NCI-H82 (cell line): ENCODE data around the gene KIRREL3.

ENCODE experiments used
- DNase-seq: peaks from one replicate; lab custom pipeline; 2025; lab: John Stamatoyannopoulos, UW

The KIRREL3 gene

DNA sequence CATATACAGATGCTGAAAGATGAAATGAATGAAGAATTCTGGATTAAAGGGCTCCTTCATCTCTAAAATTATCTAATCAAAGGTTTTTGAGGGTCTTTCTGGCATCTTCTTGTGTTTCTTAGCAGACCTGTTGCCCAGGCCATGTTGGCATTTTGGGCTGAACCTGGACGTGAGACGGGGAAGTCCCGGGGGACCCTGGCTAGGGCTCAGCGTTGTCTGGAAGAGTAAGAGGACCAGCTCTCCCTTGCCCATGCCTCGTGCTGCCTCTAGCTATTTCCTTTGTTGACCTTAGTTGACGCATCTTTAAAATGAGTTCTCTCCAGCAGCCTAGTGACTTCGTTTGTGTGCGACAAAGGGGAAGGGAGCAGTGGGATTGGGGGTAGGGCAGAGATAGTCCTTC lies 492.9 kb downstream of the KIRREL3 start:
- no peak for DNase-seq

DNA sequence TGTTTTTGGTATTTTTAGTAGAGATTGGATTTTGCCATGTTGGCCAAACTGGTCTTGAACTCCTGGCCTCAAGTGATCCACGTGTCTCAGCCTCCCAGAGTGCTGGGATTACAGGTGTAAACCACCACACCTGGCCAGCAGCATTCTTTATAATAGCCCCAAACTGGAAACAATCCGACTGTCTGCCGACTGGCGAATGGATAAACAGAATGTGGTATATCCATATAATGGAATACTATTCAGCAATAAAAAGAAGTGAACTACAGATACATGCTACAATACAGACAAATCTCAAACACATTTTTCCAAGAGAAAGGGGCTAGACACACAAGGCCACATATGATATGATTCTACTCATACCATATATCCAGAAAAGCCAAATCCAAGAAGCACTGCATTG lies 493.8 kb downstream of the KIRREL3 start:
- no peak for DNase-seq

DNA sequence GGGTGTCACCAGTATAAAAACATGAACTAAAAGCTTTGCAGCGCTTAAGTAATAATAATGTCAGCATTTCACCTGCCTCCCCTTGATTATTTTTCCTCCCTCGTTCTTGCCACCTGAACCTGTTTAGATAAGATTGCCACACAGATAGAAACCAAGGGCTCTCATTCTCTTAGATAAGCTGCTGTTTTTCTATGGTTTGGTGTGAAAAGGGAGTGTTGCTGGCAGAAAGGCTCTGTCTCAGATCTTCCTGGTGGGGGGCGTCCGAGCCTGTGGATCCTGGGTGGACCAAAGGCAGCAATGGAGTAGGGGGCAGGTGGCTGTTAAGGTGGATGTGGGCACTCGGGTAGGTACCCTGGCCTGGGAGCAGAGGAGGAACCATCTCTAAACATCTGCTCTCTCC lies 497.6 kb downstream of the KIRREL3 start:
- DNase-seq, result no peak

DNA sequence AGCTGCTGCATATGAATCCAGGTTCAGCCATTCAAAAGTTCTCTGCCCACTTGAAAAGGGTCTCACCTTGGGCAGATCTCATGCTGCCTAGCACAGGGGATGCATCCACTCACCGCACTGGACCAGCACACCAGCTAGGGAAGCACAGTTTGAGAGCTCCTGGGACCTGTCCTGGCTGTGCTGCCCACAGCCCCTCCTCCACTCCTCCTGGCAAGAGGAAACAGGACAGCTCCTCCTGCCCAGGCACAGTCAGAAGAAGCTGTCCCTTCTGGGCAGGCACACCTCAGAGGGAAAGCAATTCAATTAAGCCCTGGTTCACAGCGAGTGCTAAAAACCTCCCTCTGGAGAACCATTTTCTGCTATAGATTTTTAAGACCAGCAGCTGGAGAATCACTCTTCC lies 498.4 kb downstream of the KIRREL3 start:
- DNase-seq, result no peak

DNA sequence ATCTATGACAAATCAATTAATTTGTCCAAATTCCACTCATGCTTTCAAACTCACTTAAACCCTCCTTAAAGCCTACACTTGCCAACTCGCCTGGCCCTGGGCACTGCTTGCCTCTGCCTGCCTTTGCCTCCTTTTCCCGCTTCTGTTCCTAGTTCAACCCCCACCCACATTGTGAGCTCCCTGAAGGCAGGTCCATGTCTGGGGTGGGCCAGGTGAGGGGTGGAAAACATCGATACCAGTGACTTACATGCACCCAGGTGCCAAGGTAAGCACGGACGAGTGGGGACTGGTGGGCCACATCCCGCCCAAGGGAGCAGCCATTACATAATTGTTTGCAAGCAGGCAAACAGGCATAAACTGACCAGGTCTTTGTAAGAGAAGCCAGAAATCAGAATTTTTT lies 498.9 kb downstream of the KIRREL3 start:
- no peak for DNase-seq

DNA sequence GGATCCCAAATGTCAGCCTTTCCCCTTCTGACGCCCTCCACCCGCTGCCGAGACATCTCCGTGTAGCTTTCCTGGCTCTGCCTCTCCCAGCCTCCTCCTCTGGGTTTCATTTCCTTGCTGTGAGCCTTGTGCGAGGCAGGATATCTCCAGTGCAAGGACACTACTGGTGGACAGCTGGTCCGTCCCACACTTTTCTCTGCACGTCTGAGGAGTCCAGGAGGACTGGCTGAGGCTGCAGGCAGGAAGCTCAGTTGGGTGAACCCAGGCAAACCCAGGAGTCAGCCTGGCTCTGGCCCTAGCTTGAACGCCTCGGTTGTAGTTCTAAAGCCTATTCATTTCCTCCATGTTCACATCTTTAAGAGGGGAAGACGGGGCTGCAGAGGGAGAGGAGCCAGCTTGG lies 499.6 kb downstream of the KIRREL3 start:
- DNase-seq, result no peak

DNA sequence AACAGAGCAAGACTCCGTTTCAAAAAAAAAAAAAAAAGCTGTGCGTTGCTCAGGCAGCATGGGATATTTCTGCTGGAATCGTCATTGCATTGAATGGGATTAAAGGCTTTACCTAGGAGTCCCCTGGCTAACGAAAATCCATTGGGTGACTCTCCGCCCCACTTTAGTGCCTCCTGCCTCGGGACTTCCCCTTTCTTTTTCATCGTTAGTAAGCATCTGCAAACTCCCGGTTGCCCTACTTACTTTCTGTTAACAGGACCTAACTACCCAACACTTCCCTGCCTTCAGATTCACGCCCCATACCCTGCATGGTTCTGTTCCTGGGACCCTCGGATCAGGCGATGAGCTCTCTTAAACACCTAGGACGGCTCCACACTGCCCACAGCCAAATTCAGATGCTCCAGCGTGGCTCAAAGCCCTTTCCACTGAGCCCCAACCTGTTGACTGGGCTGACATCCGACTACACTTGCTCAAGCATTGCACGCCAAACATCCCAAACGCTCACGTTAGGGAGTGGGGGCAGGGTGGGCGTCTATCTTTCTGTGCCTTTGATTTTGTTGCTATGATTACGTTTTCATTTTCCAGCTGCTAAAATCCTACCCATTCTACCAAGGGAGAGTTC lies 501.3 kb downstream of the KIRREL3 start:
- peak; percentile 68 for DNase-seq

DNA sequence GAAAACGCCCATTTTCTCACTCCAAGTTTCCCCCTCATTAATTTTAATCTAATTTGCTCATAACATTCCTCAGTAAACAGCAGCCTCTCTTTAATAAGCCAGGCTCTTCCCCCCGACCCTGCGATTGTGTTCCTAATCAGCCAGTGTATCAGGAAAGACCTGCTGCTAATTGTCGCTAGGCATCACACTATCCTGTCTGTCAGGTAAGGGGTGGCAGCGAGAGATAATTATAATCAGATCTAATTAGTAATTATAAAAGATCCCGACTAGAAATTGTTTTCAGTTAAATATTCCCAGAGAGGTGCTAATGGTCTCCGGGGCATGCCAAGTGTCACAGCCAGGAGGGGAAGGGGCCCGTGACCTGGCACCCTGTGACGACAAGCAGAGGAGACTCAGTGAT lies 502.3 kb downstream of the KIRREL3 start:
- DNase-seq, result no peak

DNA sequence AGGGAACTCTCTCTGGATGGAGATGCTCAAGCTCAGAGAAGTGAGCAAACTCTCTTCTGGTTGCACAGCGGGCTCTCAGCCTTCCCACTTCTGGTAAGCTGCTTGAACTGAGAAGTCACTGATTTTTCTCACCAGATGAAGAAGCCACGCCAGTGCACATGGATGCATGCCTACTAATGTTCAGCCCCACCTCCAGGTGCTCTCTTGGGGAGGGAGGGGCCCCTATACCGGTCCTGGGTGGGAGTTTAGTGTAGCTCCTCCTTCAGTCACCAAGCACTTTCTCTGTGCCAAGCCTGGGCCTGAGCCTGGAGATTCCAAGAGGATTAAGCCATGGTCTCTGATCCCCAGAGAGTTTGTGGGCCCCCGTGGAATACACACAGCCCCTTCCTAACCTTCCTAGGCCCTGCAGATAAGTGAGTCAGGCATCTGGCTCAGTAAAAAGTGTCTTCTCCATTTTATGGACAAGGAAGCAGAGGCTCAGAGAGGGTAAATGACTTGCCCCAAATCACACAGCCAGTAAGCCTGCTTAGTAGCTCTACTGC lies 502.9 kb downstream of the KIRREL3 start:
- peak; percentile 75 for DNase-seq

DNA sequence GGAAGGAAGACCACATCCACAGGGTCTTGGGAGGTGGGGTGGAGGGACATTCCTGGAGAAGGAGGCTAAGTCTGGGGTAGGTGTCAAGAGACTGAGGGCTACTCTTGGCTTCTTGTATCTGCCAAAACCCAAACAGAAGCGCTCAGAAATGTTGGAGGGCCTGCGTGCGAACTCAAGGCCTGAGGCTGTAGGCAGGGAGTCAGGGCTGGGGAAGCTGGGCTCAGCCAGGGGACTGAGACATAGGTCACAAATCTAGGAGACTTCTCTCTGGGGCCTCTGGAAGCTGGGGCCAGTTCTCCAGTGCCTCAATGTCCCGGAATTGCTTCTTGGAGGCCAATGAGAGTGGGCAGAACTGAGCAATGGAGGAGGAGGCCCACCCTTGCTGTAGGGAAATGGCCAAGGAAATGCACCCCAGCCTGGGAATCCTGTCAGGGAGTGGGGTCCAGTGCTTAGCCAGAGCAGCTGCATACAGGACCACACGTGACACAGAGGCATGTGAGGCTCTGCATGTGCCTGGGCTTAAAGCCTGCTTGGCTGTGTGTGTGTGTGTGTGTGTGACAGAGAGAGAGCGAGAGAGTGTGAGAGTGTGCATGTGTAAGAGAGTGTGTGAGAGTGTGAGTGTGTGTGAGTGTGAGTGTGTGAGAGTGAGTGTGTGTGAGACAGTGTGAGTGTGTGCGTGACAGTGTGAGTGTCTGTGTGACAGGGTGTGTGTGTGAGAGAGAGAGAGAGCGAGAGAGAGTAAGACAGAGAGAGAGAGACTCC lies 503.8 kb downstream of the KIRREL3 start:
- peak; percentile 20 for DNase-seq

DNA sequence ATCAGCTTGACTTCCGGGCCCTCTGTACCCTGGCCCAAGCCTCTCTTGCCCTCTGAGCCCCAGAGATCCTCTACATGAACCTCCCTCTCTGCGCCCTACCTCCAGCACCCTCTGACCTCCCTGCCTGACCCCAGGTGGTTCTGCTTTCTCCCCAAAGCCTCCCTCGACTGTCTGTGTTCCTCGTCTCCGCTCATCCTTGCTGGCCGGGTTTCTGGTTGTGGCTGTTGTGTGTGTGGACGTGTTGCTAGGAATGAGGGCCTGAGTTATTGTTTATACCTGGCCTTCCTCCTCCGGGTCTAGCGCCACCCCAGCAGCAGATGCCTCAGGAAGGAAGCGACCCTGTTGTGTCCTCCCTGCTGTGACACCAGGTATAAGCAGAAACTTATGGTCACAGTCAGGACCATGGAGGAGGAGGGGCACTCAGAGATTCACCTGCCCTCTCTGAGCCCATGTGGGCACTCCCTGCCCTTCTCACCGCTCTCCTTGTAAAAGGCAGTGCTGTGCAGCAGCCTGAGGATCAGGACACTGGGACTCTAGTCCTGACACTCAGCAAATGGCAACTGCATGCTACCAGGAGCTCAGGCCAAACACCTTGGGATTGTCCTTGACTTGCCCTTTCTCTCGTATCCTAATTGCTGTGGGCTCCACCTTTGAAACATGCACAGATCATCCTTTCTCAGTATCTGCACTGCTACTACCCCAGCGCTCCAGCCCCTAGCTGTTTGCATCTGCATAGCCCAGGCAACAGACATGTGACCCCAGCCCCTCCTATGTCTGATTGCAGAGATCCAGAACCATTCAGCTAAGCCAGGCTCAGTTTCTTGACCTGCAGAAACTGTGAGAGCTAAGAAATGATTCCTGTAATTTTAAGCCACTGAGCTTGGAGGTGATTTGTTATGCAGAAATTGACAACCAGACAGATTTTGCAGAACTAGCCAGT lies 505.0 kb downstream of the KIRREL3 start:
- DNase-seq, result no peak

DNA sequence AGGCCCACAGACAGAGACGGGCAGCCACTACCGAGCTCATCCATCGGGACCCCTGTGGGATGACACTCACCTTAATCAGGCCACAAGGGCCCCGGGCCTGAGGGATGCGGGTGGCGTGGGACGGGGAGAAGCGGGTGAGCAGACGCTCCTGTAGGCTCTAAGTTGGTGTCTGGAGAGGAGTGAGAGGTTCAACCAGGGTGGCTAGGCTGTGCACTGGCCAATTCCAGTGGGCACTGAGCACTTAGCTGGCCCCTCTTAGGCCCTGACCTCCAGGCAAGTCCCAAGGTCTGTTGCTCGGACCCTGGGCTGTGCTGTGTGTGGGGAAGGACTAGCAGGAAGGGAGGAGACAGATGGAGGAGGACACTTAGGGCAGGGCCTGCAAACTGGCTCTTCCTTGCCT lies 505.7 kb downstream of the KIRREL3 start:
- no peak for DNase-seq

DNA sequence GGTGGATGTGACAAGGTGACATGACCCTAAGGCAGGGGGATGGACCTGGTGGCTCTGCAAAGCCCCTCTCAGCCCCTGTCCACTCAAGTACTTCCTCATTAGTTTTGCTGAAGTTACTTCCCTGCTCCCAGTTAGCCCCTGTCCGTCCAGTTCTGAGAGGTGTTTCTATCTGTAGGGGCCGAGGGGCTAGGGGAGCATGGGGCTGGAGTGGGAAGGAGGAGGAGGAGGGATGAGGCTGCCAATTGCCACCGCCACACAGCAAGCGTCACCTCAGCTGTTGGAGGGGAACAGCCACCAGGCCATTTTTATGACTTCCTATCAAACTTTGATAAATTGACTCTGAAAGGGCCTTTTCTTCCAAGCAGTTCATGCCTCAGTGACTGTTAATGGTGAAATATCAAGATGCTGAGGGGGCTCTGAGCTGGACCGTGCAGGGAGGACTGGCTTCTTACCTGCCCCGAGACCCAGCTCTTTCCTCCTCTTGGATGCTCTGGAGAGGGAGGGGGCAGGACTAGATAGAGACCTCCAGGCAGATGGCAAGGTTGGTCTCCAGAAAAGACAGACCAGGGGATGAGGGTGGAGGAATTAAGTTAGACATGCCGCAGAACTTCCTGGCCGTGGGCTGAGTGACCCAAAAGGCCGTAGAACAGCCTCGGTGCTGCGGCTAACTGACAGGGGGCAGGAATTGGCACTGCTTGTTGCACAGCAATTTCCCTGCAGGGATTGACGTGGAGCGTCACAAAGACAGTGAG lies 508.1 kb downstream of the KIRREL3 start:
- no peak for DNase-seq

DNA sequence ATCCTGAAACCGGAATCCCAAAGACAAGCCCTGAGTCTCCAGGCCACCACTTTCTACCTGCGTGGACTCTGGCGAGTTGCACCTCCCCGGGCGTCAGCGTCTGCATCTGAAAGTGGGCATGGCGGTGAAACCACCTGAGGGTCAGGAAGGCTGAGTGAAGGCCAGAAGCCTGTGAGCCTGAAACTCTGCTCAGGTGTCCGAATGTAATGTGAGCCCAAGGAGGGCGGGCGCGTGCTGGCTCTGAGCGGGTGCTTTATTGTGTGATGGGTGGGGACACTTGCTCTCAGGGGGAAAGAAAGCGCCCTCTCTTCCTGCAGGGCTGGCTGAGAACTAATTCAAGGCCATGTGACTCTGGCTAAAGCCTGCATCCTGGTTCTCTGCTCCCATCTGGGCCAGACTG lies 509.5 kb downstream of the KIRREL3 start:
- DNase-seq, result no peak

DNA sequence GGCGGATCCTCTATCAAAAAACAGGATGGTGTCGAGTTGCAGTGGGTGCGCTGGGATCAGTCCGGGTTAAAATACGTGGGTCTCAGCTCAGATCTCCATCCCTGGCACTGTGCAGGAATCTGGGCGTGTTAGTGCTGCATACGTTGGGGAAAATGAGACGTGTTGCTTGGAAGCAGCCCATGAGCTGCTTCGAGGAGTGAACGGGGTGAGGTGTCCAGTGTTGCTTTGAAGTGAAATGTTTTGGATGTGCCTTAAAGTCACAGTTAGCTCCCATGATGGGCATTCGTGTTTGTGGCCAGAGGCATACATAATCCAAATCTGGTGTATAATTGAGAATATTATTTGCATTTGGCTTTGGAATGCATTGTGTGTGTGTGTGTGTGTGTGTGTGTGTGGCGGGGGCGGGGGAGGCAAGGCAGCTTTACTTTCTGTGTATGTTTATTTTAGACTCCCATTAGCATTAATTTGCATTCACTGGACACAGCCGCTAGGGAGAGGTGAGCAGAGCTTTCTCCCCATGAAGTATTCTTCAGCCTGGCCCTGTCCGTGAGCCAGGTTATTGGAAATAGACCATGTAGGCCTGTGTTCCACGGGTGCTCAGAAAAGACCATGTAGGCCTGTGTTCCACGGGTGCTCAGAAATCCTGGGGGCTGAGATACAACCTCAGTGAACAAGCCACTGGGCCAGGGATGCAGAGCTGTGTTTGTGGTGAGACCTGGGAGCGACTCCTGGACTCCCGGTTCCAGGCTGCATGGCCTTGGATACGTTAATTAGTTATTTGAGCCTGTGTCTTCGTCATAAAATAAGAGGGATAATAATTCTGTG lies 510.5 kb downstream of the KIRREL3 start:
- DNase-seq, result no peak

DNA sequence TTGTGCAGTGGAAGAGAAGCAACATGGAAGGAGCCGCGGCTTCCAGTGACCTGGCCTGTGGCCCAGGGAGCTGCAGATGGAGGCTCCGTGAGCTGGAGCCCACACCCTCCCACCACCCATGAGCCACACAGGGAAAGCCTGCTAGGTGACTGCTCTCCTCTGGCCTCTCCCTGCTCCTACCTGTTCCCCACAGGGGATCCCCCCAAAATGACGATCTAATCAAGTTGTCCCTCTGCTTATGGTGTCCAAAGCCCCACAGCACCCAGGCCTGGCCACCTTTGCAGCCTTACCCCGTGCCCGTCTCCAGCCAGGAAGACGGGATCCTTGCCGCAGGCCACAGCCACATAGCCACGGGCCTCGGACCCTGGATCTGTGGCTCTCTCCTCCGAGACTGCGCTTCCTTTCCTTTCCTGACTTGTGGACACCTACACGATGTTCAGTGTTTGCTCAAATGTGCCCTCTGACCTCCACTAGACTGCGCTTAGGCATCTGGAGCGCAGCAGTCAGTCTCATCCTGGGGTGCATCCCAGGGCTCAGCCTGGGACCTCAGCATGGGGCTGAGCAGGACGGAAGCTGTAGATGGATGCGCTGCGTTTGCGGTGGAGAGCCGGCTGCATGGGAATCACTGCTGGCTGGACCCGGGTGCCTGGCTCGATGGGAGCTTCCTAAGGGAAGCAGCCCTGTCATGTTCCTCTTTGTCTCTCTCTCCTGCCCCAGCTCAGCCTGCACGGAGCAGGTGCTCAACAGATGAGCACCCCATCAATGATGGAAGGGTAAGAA lies 511.8 kb downstream of the KIRREL3 start:
- DNase-seq, result no peak

DNA sequence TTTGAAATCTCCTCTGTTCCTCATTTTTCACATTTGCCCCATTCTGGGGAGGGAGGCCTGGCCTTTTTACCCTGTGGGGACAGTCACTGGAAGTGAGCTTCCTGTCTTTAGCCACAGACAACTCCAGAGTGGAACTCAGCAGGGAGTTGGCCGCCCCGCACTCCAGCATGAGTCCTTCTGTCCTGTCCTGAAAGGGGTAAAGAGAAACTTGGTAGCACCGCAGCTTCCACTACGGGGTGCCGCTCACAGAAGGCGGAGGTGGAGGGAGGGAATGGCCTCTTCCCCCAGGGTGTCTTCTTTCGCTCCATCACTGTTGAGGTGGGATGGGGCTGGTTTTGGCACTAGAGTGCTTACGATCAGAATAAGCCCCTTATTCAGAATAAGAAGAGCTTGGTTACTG lies 512.9 kb downstream of the KIRREL3 start:
- no peak for DNase-seq

DNA sequence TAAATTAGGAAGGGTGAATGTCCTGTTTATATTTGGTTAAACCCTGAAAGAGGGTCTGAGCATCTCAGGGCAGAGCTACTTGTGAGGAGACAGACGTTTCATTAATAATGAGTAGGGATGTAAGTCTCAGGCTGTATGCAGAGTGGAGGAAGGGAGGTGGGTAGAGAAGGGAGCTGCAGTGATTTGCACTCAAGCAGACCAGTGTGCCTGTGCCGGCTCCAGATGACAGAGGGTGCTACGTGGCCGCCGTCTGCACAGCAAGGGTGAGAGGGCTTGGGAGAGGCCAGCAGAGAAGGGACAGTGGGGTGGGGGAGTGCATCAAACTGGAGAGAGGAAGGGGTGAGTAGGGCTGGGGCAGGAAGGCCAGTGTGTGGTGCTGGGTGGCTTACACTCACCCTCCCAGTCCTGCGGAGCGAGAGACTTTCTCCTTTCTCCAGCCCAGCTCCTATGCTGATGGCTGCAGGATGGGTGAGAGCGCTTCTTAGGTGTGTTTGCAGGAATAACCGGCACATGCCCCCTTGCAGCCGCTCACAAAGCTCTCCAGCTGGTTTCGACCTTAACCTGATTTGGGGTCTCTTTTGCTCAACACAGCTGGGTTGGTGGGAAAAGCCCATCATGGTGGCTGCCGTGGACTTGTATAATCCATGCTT lies 514.5 kb downstream of the KIRREL3 start:
- DNase-seq, result no peak

DNA sequence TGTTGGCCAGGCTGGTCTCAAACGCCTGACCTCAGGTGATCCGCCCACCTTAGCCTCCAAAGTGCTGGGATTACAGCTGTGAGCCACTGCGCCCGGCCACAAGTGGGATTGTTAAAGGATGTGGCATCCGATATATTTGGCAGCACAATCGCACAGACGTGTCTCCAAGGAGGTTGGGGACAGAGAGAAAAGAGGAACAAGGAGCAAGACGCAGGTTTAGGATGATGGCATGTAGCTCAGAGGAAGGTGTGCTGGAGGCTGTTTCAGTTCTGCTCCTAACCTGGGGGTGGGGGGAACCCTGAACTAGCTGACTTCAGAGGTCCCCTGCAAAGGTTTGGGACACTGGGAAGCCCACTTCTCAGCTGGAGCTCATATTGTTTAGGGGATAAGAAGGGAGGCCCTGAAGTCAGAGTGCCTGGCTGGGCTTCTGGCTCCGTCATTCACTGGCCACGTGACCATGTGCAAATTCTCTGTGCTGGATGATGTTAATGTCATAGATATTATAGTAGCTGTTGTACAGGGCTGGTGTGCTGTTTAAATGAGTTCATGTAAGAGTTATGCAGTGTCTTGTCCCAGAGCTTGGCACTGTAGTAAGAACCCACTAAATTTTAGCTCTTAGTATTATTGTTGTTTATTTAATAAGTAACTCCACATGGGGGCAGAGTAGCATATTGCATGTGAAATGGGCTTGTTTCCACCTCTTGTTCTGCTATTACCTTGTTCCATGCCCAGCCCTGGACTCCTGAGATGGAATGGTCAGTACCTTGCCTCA lies 515.4 kb downstream of the KIRREL3 start:
- peak; percentile 34 for DNase-seq
